MCF 10A (cell line): ENCODE results near the gene TAS1R1. TPM values are rescaled to one million over a fixed set of nuclear protein-coding genes. Genes with fewer than 3 reads are reported as not detected.

Source experiments
- BruUV-seq: library from RNA; stranded (reverse); fragments of 400-500 nt; replicated peaks from 2 replicates; lab custom pipeline; 2021; lab: Mats Ljungman, UMichigan
- CTCF ChIA-PET: fragments of 300-600 bp; sonication (Branson Sonifier 250); formaldehyde crosslinking; extraction: SDS; loops from one replicate; lab custom pipeline; 2021; ENCODE audit warnings: antibody characterized with exemption, inconsistent platforms; lab: Yijun Ruan, JAX
- POLR2A ChIA-PET: fragments of 300-600, 350-650 bp; sonication (Branson Sonifier 250); formaldehyde crosslinking; extraction: SDS; loops from one replicate; lab custom pipeline; 2020; ENCODE audit warnings: antibody characterized with exemption, inconsistent platforms; lab: Yijun Ruan, JAX
- DNase-seq: peaks from one replicate; pipeline ENCODE4 v3.0.0-alpha.2; 2018; ENCODE audit not compliant: unreplicated experiment
- H3K27ac Mint-ChIP-seq: one replicate; pipeline ENCODE4 v1.8.0; 2022; ENCODE audit warnings: mild to moderate bottlenecking, low read depth, mixed read lengths; ENCODE audit not compliant: unreplicated experiment
- H3K27me3 Mint-ChIP-seq: one replicate; pipeline ENCODE4 v1.8.0; 2022; ENCODE audit warnings: mixed read lengths; ENCODE audit not compliant: insufficient read depth, unreplicated experiment
- H3K36me3 Mint-ChIP-seq: one replicate; pipeline ENCODE4 v1.8.0; 2022; ENCODE audit warnings: mild to moderate bottlenecking, moderate library complexity, mixed read lengths; ENCODE audit not compliant: insufficient read depth, unreplicated experiment
- H3K4me1 Mint-ChIP-seq: one replicate; pipeline ENCODE4 v1.8.0; 2022; ENCODE audit warnings: mixed read lengths; ENCODE audit not compliant: insufficient read depth, unreplicated experiment
- H3K4me3 Mint-ChIP-seq: one replicate; pipeline ENCODE4 v1.8.0; 2022; ENCODE audit warnings: mild to moderate bottlenecking, moderate library complexity, mixed read lengths; ENCODE audit not compliant: unreplicated experiment
- H3K9me3 Mint-ChIP-seq: one replicate; pipeline ENCODE4 v1.8.0; 2022; ENCODE audit warnings: mixed read lengths; ENCODE audit not compliant: unreplicated experiment
- intact Hi-C: fragments of 100-400 bp; cut with micrococcal nuclease; formaldehyde crosslinking; loops from 2 replicates; pipeline ENCODE4 v1.14.1; 2022
- total RNA-seq: library from RNA; stranded (reverse); gene quantifications from 2 replicates; pipeline ENCODE4 v1.2.3, GENCODE V29; 2022
- TF ChIP-seq, protein P1 (sequence below): fragments of 200-600 bp; IDR thresholded peaks from one replicate; pipeline ENCODE4 v1.8.0; 2022; ENCODE audit warnings: antibody characterized with exemption, mild to moderate bottlenecking; ENCODE audit not compliant: unreplicated experiment

Gene TAS1R1
- total RNA-seq, 1 experiment from 2014 or later: not detected

DNA sequence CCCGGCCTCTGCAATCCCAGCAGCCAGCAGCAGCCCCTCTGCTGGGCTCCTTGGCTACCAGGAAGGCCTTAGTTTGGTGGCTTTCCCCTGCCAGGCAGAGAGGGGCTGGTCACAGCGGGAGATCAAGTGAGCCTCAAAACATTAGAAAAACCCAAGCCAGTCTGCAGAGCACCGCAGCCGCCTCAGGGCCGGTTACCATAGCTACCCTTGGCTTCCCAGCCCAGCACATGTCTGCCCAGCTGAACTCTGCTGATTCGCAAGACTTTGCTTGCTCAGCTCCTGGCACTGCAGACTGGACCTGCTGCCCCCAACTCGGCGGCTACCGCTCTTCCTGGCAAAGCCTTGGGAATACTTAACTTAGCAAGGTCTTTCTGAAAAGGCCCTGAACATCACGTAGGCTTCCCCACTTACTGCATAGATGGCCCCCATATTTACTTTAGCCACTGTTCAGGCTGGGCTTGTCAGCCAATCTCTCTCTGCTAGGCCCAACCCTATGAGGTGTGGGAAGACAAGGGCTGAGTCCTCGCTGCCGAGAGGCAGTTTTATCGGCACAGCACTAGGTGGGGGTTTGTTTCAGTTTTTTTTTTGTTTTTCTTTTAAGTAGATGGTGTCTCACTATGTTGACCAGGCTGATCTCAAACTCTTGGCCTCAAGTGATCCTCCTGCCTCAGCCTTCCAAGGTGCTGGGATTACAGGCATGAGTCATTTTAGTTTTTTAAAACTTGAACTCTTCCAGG lies 35.0 kb upstream of the TAS1R1 start:
- BruUV-seq: no TSS peak
- TF ChIP-seq, protein P1, sequence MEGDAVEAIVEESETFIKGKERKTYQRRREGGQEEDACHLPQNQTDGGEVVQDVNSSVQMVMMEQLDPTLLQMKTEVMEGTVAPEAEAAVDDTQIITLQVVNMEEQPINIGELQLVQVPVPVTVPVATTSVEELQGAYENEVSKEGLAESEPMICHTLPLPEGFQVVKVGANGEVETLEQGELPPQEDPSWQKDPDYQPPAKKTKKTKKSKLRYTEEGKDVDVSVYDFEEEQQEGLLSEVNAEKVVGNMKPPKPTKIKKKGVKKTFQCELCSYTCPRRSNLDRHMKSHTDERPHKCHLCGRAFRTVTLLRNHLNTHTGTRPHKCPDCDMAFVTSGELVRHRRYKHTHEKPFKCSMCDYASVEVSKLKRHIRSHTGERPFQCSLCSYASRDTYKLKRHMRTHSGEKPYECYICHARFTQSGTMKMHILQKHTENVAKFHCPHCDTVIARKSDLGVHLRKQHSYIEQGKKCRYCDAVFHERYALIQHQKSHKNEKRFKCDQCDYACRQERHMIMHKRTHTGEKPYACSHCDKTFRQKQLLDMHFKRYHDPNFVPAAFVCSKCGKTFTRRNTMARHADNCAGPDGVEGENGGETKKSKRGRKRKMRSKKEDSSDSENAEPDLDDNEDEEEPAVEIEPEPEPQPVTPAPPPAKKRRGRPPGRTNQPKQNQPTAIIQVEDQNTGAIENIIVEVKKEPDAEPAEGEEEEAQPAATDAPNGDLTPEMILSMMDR: no peak
- Mint-ChIP-seq H3K9me3 (no peaks in the 10 kb centered on the region), H3K36me3 (peaks cover 25% of the 10 kb centered on the region), H3K27ac (peak overlapping the region; percentile 27), H3K4me1 (peaks cover 24% of the 10 kb centered on the region), H3K4me3 (no peak overlapping the region), H3K27me3 (no peaks in the 10 kb centered on the region)
- intact Hi-C loops: no loop called here
- POLR2A ChIA-PET: interaction anchor here (0.7 to 5.6 kb wide), 8 partner anchors 15 to 136 kb away, joined by 3 to 63 read pairs (median 5); partner anchors contain the start of genes NOL9, PLEKHG5 and TAS1R1
- peak; percentile 72 for DNase-seq
- CTCF ChIA-PET: interaction anchor here (0.6 to 5.5 kb wide), 8 partner anchors 16 to 105 kb away, joined by 3 to 37 read pairs (median 4); partner anchors contain the start of genes NOL9 and TAS1R1

DNA sequence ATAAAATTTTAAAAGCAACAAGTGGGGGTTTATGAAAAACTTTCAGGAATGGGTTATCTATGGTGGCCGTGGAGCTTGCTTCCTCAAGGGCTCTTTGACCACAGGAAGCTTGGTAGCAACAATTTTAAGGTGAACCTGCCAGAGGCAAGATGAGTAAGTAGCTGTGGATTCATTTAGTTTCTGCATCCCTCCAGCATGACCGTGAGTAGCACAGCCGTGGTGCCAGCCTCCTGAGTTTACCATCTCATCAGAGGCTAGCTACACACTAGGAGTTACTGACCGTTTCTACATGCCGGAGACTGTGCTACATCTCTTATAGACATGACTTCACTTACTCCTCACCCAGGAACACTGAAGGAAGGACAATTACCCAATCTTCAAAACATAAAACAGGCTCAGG lies 33.6 kb upstream of the TAS1R1 start:
- no peaks in the 10 kb centered on the region for H3K27me3 Mint-ChIP-seq
- H3K27ac Mint-ChIP-seq: peak overlapping the region; percentile 27
- CTCF ChIA-PET: interaction anchor here (0.6 to 5.5 kb wide), 12 partner anchors 12 to 283 kb away, joined by 3 to 37 read pairs (median 4); partner anchors contain the start of genes NOL9 and TAS1R1
- BruUV-seq: TSS peak; percentile 13
- intact Hi-C loops: no loop called here
- no peak overlapping the region for H3K4me3 Mint-ChIP-seq
- POLR2A ChIA-PET: interaction anchor here (0.6 to 5.6 kb wide), 12 partner anchors 8 to 832 kb away, joined by 3 to 63 read pairs (median 4); partner anchors contain the start of gene PLEKHG5
- DNase-seq: peak; percentile 33
- peaks cover 24% of the 10 kb centered on the region for H3K4me1 Mint-ChIP-seq
- no peaks in the 10 kb centered on the region for H3K9me3 Mint-ChIP-seq
- TF ChIP-seq, protein P1: no peak
- peaks cover 39% of the 10 kb centered on the region for H3K36me3 Mint-ChIP-seq

DNA sequence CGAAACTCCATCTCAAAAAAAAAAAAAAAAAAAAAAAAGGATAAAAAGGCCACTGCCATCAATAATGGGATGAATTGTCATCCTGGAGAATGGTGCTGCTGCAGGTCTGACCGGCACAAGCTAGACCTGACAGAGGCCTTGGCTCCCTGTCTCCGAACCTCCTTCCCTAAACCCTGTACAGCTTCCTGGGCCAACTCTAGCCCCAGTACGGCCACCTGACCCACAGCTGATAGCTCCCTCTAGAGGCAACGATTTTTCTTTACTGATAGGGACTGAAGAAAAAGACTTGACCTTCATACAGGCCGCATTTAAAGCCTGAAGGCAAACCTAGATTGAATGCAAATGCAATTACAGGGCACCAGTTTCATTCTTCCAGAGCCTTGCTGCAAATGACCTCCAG lies 31.5 kb upstream of the TAS1R1 start:
- Mint-ChIP-seq H3K27ac (no peak overlapping the region), H3K36me3 (peaks cover 58% of the 10 kb centered on the region), H3K27me3 (no peaks in the 10 kb centered on the region), H3K4me1 (peaks cover 24% of the 10 kb centered on the region), H3K4me3 (no peak overlapping the region), H3K9me3 (no peaks in the 10 kb centered on the region)
- peak; percentile 64 for DNase-seq
- BruUV-seq: no TSS peak
- intact Hi-C loops: loop anchor here (1.0 kb wide), 1 partner anchor 37 kb away; no protein-coding TSS in a partner anchor
- TF ChIP-seq, protein P1: peak; percentile 47
- POLR2A ChIA-PET: interaction anchor here (0.7 to 5.6 kb wide), 4 partner anchors 10 to 60 kb away, joined by 4 to 63 read pairs (median 4); partner anchors contain the start of gene PLEKHG5
- CTCF ChIA-PET: interaction anchor here (0.6 to 5.5 kb wide), 12 partner anchors 9 to 125 kb away, joined by 3 to 37 read pairs (median 5); partner anchors contain the start of genes NOL9, PLEKHG5 and TAS1R1

DNA sequence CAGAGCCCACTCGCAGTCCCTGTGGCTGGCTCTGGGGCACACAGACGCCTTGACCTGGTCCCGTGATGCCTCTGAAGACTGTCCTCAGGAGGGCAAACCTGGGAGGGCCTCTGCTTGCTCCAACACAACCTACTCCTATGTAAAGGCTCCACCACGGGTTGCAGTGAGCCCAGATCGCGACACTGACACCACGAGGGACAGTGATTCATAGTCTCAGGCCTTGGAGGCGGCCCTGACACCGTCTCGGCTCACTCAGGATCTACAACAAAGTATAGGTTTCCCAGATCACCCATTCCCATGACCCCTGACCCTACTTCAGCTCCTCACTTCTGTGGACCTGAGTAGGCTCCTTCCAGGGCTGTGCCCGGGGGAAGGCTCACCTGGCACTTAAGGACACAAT lies 28.8 kb upstream of the TAS1R1 start:
- Mint-ChIP-seq H3K9me3 (no peaks in the 10 kb centered on the region), H3K27ac (no peak overlapping the region)
- TF ChIP-seq, protein P1: no peak

More for the DNA sequence above, 28.8 kb upstream of the TAS1R1 start:
- POLR2A ChIA-PET: interaction anchor here (0.6 kb wide), 1 partner anchor 98 kb away, joined by 3 read pairs; no protein-coding TSS in a partner anchor
- H3K36me3 Mint-ChIP-seq: peaks cover 84% of the 10 kb centered on the region
- H3K4me1 Mint-ChIP-seq: peaks cover 6% of the 10 kb centered on the region
- CTCF ChIA-PET: no interaction called here
- no TSS peak for BruUV-seq
- intact Hi-C loops: no loop called here
- DNase-seq: no peak
- H3K4me3 Mint-ChIP-seq: no peak overlapping the region
- H3K27me3 Mint-ChIP-seq: no peaks in the 10 kb centered on the region
